ENCODE data around the gene POU1F1.
A peak's percentile ranks its signal among the peaks of the same experiment; 100 is the strongest.

The POU1F1 gene

DNA sequence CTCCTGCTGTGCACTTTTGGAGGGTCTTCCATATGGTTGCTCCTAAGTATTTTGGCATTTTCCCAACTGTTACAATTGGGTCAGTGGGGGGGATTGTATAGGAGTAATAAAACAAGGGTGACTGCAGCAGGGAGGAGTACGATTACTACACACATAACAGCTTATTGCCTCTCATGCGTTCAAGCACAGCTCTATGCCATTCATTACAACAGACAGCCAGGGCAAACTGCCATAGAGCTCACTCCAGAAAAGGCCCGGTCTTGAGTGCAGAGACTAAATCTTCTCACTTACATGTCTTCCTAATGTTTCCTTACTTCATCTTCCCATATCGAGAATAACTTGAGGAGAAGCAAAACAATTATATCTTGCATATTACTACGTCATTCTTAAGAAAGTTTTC is 50.7 kb downstream of the POU1F1 start:
- TF ChIP-seq, protein P1, sequence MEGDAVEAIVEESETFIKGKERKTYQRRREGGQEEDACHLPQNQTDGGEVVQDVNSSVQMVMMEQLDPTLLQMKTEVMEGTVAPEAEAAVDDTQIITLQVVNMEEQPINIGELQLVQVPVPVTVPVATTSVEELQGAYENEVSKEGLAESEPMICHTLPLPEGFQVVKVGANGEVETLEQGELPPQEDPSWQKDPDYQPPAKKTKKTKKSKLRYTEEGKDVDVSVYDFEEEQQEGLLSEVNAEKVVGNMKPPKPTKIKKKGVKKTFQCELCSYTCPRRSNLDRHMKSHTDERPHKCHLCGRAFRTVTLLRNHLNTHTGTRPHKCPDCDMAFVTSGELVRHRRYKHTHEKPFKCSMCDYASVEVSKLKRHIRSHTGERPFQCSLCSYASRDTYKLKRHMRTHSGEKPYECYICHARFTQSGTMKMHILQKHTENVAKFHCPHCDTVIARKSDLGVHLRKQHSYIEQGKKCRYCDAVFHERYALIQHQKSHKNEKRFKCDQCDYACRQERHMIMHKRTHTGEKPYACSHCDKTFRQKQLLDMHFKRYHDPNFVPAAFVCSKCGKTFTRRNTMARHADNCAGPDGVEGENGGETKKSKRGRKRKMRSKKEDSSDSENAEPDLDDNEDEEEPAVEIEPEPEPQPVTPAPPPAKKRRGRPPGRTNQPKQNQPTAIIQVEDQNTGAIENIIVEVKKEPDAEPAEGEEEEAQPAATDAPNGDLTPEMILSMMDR (IDR thresholded peaks at IDR 0.05; ENCODE audit: low read depth, low read length): no peak
- DNase-seq (ENCODE audit: low read depth, low spot score): peak; percentile 5
- in situ Hi-C loops (cut with HindIII; ENCODE audit: low sequenced_read_pairs): no loop called here
- no peak overlapping the region for H3K4me3 ChIP-seq (ENCODE audit: low read depth, low read length)

DNA sequence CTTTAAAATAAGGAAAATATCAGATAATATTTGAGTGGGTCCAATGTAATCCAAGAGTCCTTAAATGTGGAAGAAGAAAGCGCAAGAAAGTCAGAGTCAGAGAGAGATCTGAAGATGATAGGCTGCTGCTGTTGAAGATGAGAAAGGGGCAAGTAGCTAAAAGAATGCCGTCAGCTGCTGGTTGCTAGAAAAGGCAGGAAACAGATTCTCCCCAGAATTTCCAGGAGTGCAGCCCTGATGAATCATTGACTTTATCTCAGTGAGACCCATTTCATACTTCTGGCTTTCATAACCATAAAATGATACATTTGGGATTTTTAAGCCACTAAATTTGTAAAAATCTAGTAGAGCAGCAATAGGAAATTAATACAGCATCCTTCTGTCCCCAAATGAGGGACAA is 56.8 kb downstream of the POU1F1 start:
- no peak overlapping the region for H3K4me3 ChIP-seq (ENCODE audit: low read depth, low read length)
- in situ Hi-C loops (cut with HindIII; ENCODE audit: low sequenced_read_pairs): no loop called here
- no peak for DNase-seq (ENCODE audit: low read depth, low spot score)
- TF ChIP-seq, protein P1 (IDR thresholded peaks at IDR 0.05; ENCODE audit: low read depth, low read length): no peak

DNA sequence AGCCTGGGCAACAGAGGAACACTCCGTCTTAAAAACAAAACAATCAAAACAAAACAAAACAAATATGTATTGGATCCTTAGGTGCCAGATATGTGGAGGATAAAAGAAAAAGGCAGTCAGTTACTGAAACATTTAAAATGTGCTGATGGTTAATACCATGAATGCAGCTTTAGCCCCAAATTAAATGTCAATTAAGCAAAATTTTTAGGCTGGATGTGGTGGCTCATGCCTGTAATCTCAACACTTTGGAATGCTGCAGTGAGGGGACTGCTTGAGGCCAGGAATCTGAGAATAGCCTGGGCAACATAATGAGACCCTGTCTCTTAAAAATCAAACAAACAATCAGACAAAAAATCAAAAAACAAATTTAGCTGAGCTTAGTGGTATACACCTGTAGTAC is 57.8 kb downstream of the POU1F1 start:
- in situ Hi-C loops (cut with HindIII; ENCODE audit: low sequenced_read_pairs): no loop called here
- H3K4me3 ChIP-seq (ENCODE audit: low read depth, low read length): no peak overlapping the region
- TF ChIP-seq, protein P1 (IDR thresholded peaks at IDR 0.05; ENCODE audit: low read depth, low read length): no peak
- no peak for DNase-seq (ENCODE audit: low read depth, low spot score)
